Calu3 (cell line): ENCODE data around the gene ARHGEF16. TPM values are rescaled to one million over a fixed set of nuclear protein-coding genes. Genes with fewer than 3 reads are reported as not detected.

ENCODE experiments used
- BruUV-seq: library from RNA; stranded (reverse); fragments of 400-500 nt; replicated peaks from 2 replicates; lab custom pipeline; 2021; lab: Mats Ljungman, UMichigan
- CTCF ChIA-PET: fragments of 300-600 bp; sonication (Branson Sonifier 250); formaldehyde crosslinking; loops from one replicate; lab custom pipeline; 2022; ENCODE audit warnings: antibody characterized with exemption; lab: Charles Lee
- DNase-seq: peaks from one replicate; pipeline ENCODE4 v3.0.0; 2022
- H3K27ac Mint-ChIP-seq: one replicate; pipeline ENCODE4 v1.8.0; 2022; ENCODE audit warnings: mixed read lengths; ENCODE audit not compliant: unreplicated experiment
- H3K27me3 Mint-ChIP-seq: one replicate; pipeline ENCODE4 v1.8.0; 2022; ENCODE audit warnings: mixed read lengths; ENCODE audit not compliant: unreplicated experiment
- H3K36me3 Mint-ChIP-seq: one replicate; pipeline ENCODE4 v1.8.0; 2022; ENCODE audit warnings: mild to moderate bottlenecking, moderate library complexity, mixed read lengths; ENCODE audit not compliant: insufficient read depth, unreplicated experiment
- H3K4me1 Mint-ChIP-seq: one replicate; pipeline ENCODE4 v1.8.0; 2022; ENCODE audit warnings: mild to moderate bottlenecking, low read depth, mixed read lengths; ENCODE audit not compliant: unreplicated experiment
- H3K4me3 Mint-ChIP-seq: one replicate; pipeline ENCODE4 v1.8.0; 2022; ENCODE audit warnings: mild to moderate bottlenecking, low read depth, moderate library complexity, mixed read lengths; ENCODE audit not compliant: unreplicated experiment
- H3K9me3 Mint-ChIP-seq: one replicate; pipeline ENCODE4 v1.8.0; 2022; ENCODE audit warnings: low read depth, mixed read lengths; ENCODE audit not compliant: unreplicated experiment
- intact Hi-C: fragments of 100-400 bp; cut with micrococcal nuclease; formaldehyde crosslinking; loops from one replicate; pipeline ENCODE4 v1.10.0; 2022; ENCODE audit not compliant: unreplicated experiment
- total RNA-seq: library from RNA; stranded (reverse); gene quantifications from 2 replicates; pipeline ENCODE4 v1.2.3, GENCODE V29; 2022
- TF ChIP-seq, protein P1 (sequence below): fragments of 200-600 bp; IDR thresholded peaks from one replicate; pipeline ENCODE4 v1.8.0; 2022; ENCODE audit warnings: antibody characterized with exemption; ENCODE audit not compliant: unreplicated experiment

Gene ARHGEF16
- total RNA-seq, 1 experiment from 2014 or later: 24.2 TPM

GRCh38 chr1:3478187-3478586 lies 23.7 kb downstream of the ARHGEF16 start:
- TF ChIP-seq, protein P1, sequence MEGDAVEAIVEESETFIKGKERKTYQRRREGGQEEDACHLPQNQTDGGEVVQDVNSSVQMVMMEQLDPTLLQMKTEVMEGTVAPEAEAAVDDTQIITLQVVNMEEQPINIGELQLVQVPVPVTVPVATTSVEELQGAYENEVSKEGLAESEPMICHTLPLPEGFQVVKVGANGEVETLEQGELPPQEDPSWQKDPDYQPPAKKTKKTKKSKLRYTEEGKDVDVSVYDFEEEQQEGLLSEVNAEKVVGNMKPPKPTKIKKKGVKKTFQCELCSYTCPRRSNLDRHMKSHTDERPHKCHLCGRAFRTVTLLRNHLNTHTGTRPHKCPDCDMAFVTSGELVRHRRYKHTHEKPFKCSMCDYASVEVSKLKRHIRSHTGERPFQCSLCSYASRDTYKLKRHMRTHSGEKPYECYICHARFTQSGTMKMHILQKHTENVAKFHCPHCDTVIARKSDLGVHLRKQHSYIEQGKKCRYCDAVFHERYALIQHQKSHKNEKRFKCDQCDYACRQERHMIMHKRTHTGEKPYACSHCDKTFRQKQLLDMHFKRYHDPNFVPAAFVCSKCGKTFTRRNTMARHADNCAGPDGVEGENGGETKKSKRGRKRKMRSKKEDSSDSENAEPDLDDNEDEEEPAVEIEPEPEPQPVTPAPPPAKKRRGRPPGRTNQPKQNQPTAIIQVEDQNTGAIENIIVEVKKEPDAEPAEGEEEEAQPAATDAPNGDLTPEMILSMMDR: no peak
- no peak overlapping the region for H3K4me3 Mint-ChIP-seq
- H3K36me3 Mint-ChIP-seq: peaks cover 49% of the 10 kb centered on the region
- H3K27ac Mint-ChIP-seq: no peak overlapping the region
- no peaks in the 10 kb centered on the region for H3K27me3 Mint-ChIP-seq
- CTCF ChIA-PET: interaction anchor here (0.6 kb wide), 1 partner anchor 77 kb away, joined by 3 read pairs; no protein-coding TSS in a partner anchor
- no peaks in the 10 kb centered on the region for H3K9me3 Mint-ChIP-seq
- no peak for DNase-seq
- BruUV-seq: no TSS peak
- H3K4me1 Mint-ChIP-seq: no peaks in the 10 kb centered on the region
- intact Hi-C loops: no loop called here

DNA sequence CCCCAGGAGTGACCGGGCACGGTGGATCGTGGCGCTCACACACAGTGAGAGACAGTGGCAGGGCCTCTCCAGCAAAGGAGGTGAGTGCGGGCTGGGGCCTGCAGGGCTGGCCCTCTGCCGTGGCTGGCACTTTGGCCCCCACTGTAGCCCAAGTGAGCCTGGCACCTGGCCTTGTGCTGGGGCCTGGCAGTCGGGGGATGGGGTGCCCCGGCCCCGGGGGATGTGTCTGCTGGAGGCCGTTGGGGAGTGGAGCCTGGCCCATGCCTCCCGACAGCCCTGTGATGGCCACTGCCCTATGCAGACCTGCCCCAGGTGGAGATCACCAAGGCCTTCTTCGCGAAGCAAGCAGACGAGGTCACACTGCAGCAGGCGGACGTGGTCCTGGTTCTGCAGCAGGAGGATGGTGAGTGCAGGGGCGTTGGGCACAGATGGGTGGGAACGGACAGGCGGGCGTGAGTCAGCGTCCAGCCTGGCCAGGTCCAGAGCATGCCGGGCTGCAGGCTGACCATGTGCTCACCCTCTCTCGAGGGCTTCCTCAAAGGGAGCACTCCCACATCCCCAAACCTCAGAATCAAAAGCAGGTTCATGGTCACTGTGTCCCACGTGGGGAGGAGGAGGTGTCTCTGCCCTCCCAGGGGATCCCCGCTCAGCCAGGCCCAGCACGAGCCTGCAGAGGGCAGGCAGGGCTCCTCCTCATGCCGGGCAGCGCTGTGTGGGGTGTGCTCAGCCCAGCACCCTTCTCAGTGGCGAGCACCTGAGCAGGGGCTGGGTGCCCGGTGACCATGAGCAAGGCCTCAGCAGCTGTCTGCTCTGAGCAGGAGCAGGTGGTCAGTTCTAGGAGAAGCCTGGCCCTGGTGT lies 25.3 kb downstream of the ARHGEF16 start:
- no peak for DNase-seq
- CTCF ChIA-PET: no interaction called here
- Mint-ChIP-seq H3K9me3 (no peaks in the 10 kb centered on the region), H3K27me3 (no peaks in the 10 kb centered on the region), H3K36me3 (peaks cover 53% of the 10 kb centered on the region), H3K4me1 (peaks cover 9% of the 10 kb centered on the region), H3K4me3 (no peak overlapping the region), H3K27ac (no peak overlapping the region)
- BruUV-seq: no TSS peak
- intact Hi-C loops: no loop called here
- TF ChIP-seq, protein P1: no peak

DNA sequence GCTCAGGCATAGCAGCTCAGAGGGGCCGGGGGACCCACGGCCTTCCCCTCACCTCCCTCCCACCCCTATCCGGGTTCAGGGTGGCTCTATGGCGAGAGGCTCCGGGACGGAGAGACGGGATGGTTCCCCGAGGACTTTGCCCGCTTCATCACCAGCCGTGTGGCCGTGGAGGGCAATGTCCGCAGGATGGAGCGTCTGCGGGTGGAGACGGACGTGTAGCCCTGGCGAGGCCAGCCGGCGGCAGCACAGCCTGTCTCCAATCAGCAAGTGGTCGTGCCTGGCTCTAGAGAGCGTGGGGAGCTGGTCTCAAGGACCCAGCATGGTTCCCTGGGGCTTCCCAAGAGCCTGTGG lies 25.9 kb downstream of the ARHGEF16 start:
- CTCF ChIA-PET: no interaction called here
- TF ChIP-seq, protein P1: no peak
- Mint-ChIP-seq H3K27ac (no peak overlapping the region), H3K9me3 (no peaks in the 10 kb centered on the region), H3K27me3 (no peaks in the 10 kb centered on the region), H3K4me1 (peaks cover 9% of the 10 kb centered on the region), H3K36me3 (peaks cover 53% of the 10 kb centered on the region), H3K4me3 (no peak overlapping the region)
- intact Hi-C loops: no loop called here
- BruUV-seq: no TSS peak
- DNase-seq: no peak

- intact Hi-C loops: no loop called here
- Mint-ChIP-seq H3K9me3 (no peaks in the 10 kb centered on the region), H3K36me3 (peaks cover 53% of the 10 kb centered on the region), H3K4me3 (no peak overlapping the region), H3K27ac (no peak overlapping the region), H3K4me1 (peaks cover 9% of the 10 kb centered on the region), H3K27me3 (no peaks in the 10 kb centered on the region)
- no TSS peak for BruUV-seq
- TF ChIP-seq, protein P1: no peak
- no peak for DNase-seq
- CTCF ChIA-PET: interaction anchor here (1.3 kb wide), 1 partner anchor 28 kb away, joined by 15 read pairs; no protein-coding TSS in a partner anchor
Measured at GRCh38 chr1:3481046-3481445, 26.6 kb downstream of the ARHGEF16 start.
